HG03520 (cell line): Measurements from ENCODE around the gene CALHM1.
"Not testable (repeated sequence)": the region's sequence is repeated elsewhere in the genome, so short reads cannot be mapped to it uniquely, and the experiment has no call there.

ENCODE experiments used
- ATAC-seq: cut with Tn5 transposase; IDR thresholded peaks from one replicate; pipeline ENCODE4 v1.9.1; 2021; ENCODE audit warnings: mild to moderate bottlenecking, moderate library complexity; ENCODE audit not compliant: unreplicated experiment

CALHM1 gene

GRCh38 chr10:103433858-103434257, 24.8 kb downstream of the CALHM1 start:
- no peak for ATAC-seq

DNA sequence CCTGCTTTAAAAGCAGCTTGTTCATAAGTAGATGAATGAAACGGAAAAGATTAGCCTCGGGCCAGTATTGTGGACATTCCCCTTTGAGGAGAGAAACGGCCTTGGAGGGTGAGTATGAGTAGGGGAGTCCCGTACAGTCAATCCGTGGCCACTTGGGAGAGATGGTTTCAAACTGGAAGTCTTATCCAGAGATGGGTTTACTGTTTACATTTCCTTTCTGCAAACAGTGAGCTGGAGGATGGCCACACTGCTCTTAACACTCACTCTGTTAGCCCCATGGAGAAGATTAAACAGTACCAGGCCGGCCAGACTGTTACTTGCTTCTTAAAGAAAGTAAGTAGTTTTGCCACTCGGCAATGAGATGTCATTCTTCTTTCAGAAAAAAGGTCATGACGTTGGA, 26.8 kb downstream of the CALHM1 start:
- ATAC-seq, result no peak

DNA sequence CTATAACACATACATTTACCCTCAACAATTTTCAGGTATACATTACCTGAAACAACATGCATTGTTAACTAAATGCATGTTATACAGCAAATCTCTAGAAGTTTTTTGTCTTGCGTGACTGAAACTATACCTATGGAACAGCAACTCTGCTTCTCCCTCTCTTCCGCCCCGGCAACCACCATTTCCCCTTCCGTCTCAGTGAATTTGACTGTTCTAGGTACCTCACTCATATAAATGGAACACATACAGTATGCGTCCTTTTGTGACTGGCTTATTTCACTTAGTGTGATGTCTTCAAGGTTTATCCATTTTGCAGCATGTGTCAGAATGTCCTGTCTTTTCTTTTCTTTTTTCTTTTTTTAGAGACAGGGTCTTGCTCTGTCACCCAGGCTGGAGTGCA, 29.1 kb downstream of the CALHM1 start:
- no peak for ATAC-seq

GRCh38 chr10:103428989-103429643, 29.6 kb downstream of the CALHM1 start:
- no peak for ATAC-seq

DNA sequence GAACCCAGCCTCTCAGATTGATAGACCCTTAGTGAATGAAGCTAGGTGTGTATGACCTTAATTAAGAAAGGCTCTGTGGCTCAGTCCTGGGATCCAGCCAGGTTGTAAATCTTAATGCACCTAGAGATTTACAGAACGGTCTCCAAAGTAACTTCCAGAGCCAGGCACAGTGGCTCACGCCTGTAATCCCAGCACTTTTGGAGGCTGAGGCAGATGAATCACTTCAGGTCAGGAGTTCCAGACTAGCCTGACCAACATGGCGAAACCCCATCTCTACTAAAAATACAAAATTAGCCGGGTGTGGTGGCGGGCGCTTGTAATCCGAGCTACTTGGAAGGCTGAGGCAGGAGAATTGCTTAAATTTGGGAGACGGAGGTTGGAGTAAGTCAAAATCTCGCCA, 30.8 kb downstream of the CALHM1 start:
- ATAC-seq, result no peak

DNA sequence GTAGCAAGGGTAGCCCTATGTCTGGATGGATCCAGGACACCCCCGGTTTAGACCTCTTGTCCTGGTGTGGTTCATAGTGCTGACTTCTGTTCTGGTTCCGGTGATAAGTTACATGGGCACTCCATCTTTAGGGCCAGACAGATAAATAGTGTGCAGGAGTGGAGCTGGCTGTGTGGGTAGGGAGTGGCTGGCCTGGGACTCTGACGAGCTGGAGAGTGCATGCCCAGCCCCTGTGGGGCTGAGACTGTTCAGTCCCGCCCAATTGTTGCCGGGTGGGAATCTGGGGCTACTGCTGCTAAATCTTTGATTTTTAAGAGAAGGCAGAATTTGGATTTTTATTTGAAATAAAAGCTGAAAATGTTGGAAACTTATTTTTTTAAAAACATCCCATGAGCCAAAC, 35.0 kb downstream of the CALHM1 start:
- no peak for ATAC-seq

- ATAC-seq, result no peak
Observed at GRCh38 chr10:103419101-103419500, 39.6 kb downstream of the CALHM1 start.

DNA sequence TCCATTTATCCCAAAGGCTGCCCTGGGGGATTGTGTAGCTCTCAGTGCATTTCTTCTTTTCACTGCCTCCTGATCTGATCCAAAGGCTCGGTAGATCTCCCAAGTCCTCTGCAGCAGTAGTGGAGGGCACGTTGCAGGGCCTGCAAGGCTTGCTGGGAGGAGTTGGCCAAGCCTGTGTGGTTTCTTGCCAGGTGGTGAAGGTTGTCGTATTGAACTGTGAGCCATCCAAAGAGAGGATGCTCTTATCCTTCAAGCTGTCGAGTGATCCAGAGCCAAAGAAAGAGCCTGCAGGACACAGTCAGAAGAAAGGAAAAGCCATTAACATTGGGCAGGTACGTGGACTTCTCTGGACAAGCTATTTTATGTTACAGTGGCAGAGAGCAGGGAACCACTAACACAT, 41.1 kb downstream of the CALHM1 start:
- ATAC-seq, result no peak

DNA sequence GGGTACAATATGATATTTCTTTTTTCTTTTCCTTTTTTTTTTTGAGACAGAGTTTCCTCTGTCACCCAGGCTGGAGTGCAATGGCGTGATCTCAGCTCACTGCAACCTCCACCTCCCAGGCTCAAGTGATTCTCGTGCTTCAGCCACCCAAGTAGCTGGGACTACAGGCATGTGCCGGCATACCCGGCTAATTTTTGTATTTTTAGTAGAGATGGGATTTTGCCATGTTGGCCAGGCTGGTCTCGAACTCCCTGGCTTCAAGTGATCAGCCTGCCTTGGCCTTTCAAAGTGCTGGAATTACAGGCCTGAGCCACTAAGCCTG, 41.6 kb downstream of the CALHM1 start:
- ATAC-seq, result not testable (repeated sequence)

GRCh38 chr10:103416436-103417147, 42.1 kb downstream of the CALHM1 start:
- no peak for ATAC-seq

DNA sequence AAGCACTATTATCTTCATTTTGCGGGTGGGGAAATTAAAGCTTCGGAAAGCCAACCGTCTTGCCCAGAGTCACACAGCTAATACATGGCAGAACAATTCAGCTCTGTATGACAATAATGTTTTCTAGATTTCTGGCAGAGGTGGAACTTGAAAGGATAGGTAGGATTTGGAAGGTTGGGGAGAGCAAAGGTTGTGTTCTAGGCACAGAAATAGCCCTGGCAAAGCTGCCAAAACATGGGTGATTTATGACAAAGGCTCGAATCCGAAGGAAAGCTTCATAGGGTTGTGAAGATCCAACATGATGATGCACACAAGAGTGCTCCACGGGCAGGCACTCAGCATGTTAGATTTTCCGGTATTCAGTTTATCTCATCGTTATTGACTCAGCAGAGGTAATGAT, 43.1 kb downstream of the CALHM1 start:
- ATAC-seq, result no peak

GRCh38 chr10:103413564-103413963, 45.1 kb downstream of the CALHM1 start:
- ATAC-seq, result no peak
